SKM-1 (cell line): ENCODE results near the gene BPIFB4.
"Not testable (repeated sequence)": the region's sequence is repeated elsewhere in the genome, so short reads cannot be mapped to it uniquely, and the experiment has no call there.

Source experiments
- DNase-seq: peaks from one replicate; lab custom pipeline; 2025; ENCODE audit not compliant: unreplicated experiment; lab: John Stamatoyannopoulos, UW

BPIFB4 gene

DNA sequence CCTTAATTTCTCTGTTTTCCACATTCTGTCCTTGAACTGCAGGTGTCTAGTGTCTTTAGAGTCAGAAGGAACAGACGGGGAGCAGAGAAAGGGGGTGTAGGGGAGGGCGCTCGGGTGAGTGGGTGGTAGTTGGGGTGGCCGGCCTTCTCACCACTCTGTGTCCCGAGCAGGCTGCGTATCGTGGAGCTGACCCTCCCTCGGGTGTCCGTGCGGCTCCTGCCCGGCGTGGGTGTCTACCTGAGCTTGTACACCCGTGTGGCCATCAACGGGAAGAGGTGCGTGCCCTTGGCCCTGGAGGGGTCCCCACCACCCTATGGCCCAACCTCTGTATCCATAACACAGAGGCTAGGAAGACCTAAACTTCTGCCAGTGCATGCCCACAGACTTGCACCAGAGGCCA is 5.3 kb downstream of the BPIFB4 start:
- no peak for DNase-seq

DNA sequence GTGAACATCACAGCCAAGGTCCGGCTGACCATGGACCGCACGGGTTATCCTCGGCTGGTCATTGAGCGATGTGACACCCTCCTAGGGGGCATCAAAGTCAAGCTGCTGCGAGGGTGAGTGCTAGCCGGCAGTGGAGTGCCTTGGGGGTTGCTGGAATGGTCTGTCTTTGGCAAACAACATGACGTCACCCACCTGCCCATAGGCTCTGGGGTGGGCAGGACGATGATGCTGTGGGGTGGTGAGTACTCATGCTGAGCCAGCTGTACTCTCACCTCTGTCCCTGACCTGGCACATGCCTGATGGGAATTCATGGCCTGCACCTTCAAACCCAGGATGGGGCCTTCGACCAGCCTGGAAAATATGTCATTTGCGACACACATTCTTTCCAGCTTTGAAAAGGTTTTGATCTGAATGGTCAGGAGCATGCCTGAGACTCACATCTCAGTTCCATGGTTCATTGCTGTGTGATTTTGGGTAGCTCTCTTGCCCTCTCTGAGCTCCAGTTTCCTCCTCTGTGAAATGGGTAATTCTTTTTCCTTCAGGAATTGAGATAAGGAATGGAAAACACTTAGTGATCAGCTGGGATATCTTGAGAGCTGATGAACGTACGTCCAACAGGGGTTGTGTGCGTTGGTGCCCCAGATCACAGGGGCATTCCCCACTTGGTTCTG is 6.7 kb downstream of the BPIFB4 start:
- no peak for DNase-seq

- DNase-seq: no peak
These were observed 11.7 kb downstream of the BPIFB4 start for GRCh38 chr20:33091147-33091546.

- no peak for DNase-seq
These were observed 12.2 kb downstream of the BPIFB4 start for GRCh38 chr20:33091693-33092092.

DNA sequence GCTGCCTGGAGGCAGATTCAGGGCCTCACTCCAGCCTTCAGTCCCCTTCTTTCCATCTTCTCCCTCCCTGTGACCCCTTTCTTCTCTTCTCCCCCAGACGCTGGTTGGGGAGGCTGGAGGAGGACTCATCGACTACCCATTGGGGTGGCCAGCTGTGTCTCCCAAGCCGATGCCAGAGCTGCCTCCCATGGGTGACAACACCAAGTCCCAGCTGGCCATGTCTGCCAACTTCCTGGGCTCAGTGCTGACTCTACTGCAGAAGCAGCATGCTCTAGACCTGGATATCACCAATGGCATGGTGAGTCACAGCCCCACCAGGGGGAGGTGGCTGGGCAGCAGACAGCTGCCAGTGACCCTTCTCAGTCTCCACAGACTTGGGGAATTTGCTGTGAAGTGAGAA is 12.9 kb downstream of the BPIFB4 start:
- no peak for DNase-seq

- DNase-seq: no peak
These were observed 13.6 kb downstream of the BPIFB4 start for GRCh38 chr20:33093074-33093473.

DNA sequence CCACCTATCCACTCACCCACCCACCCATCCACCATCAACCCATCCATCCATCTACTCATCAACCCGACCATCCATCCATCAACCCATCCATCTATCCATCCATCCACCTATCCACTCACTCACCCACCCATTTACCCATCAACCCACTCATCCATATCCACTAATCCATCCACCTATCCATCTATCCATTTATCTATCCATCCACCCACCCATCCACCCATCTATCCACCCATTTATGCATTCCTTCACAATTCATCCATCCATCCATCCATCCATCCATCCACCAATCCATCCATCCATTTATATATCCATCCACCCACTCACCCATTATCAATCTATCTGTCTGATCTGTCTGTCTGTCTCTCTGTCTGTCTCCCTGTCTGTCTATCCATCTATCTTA is 14.1 kb downstream of the BPIFB4 start:
- no peak for DNase-seq

DNA sequence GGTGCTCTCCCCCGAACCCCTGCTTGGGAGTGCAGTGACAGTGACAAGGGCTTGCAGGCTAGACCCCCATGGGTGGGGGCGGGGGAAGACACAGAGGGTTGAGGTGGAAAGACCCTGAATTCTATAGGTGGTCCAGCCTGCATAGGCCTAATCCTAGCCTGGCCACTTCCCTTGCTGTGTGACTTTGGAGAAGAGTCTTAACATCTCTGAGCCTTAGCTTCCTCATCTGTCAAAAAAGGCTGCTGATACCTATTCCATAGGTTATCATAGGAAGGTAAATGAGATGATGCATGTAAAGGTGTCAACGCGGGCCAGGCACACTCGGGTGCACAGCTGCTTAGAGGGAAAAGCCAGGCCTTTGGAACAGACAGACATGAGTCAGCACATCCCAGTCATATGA is 15.8 kb downstream of the BPIFB4 start:
- no peak for DNase-seq

DNA sequence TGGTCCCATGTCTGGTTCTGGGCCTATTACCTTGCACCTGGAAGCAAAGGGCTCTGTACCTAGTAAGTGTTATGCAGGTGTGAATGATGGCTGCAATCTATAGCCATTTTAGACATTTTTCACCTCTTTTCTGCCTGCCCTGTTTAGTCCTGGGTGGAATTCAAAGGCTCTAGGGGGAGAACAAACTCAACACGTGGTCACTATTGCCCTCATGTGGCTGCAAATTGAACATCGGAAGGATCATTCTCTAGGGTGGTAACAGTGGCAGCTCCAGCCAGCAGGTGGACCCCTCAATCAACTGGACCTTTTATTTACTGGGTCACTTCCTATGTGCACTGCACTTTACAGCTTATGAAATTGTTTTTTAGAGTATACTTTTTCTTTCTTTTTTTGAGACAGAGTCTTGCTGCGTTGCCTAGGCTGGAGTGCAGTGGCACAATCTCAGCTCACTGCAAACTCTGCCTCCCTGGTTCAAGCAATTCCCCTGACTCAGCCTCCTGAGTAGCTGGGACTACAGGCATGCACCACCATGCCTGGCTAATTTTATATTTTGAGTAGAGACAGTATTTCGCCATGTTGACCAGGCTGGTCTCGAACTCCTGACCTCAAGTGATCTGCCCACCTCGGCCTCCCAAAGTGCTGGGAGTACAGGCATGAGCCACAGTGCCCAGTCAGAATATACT is 16.6 kb downstream of the BPIFB4 start:
- DNase-seq: peak; percentile 17

DNA sequence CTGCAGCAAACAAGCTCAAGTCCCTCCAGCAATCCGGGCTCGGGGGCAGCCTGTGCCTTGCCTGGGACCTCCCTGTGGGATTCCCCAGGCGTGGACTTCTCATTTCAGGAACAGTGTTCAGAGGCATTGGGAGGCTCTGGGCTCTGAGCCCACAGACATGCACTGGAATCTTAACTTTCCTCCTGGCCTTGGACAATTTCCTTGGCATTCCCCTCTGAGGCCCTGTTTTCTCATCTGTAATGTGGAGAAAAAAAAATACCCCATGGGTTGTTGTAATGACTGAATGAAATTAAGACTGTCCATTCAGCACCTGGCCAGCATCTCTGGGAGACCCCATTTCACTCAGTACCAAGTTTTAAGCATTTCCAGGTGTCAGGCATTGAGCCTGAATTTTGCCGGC is 17.6 kb downstream of the BPIFB4 start:
- no peak for DNase-seq

GRCh38 chr20:33099843-33100538 is 20.5 kb downstream of the BPIFB4 start:
- DNase-seq: no peak

GRCh38 chr20:33103556-33103955 is 24.1 kb downstream of the BPIFB4 start:
- no peak for DNase-seq

DNA sequence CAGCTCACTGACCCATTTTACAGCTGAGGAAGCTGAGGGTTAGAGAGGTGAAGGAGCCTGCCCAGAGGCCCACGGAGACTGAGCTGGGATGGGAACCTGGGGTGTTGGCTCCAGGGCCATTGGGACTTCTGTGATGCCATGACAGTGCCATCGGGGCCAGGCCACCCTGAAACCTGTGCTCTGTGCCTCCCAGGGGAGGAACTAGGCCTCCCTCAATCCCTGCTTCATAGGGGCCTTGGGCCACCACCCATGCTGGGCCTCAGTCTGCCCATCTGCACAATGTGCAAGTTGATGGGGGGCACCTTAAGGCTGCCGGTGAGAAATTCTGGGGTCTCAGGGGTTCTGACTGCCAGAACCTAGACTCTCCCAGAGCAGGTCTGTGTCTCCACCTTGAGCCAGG is 24.9 kb downstream of the BPIFB4 start:
- no peak for DNase-seq

- DNase-seq: no peak
These were observed 26.0 kb downstream of the BPIFB4 start for GRCh38 chr20:33105316-33105924.

DNA sequence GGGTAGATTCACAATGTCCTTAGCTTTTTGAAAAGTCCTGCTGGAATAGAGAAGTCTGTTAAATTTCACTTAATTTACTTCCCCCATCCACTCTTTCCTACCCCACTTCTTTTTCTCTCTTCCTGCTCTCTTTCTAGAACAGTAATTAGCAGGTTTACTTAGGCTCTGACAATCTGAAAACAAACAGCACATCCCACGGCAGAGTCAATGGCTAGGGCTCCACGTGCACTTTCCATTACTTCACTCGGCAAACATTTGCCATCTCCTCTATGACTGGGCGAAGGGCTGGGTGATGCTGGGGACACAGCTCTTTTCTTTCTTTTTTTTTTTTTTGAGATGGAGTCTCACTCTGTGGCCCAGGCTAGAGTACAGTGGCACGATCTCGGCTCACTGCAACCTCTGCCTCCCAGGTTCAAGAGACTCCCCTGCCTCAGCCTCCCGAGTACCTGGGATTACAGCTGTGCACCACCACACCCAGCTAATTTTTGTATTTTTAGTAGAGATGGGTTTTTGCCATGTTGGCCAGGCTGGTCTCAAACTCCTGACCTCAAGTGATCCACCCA is 26.7 kb downstream of the BPIFB4 start:
- DNase-seq: not testable (repeated sequence)

GRCh38 chr20:33108661-33109060 is 29.2 kb downstream of the BPIFB4 start:
- DNase-seq: no peak

DNA sequence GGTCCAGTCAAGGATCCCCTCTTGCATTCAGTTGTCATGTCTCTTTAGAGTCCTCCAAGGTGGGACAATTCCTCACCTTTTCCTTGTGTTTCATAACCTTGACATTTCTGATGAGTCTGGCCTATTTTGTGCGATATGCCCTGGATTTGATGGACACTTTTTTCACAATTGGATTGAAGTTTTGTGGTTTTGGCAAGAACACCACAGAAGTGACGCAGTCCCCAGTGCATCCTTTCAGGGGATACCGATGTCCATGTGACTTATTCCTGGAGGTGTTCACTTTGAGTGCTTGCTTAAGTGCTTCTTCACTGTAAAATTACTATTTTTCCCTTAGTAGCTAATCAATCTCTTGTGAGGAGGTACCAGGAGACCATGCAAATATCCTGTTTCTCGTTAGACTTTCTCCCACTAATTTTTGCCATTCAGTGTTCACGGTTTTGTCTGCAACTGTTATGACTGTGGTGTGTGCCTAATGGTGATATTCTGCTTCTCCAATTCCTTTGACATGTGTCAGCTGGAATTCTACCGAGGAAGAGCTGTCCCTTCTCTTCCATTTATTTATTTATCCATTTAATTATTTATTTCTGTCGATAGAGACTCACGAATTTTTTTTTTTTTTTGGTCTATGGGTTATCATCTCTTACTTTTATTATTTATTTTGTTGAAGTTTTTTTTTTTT is 30.8 kb downstream of the BPIFB4 start:
- DNase-seq: no peak

DNA sequence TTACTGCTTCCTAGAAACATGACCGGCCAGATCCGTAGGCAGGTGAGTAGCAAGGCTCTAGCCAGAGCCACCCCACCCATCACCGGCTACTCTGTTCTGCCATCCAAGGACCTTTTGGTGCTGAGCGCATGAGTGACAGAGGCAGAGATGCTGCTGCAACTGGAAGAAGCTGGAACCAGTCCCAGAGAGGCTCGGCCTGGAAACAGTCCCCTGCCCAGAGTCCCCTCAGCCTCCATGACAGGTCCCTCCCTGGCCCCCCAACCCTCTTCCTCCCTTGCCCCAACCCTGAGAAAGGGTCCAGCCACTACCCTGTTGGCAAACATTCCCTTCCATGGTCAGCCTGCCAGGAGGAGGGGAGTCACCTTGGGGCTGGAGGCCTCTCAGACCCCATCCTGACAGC is 31.9 kb downstream of the BPIFB4 start:
- no peak for DNase-seq

- no peak for DNase-seq
These were observed 33.3 kb downstream of the BPIFB4 start for GRCh38 chr20:33112547-33113386.

DNA sequence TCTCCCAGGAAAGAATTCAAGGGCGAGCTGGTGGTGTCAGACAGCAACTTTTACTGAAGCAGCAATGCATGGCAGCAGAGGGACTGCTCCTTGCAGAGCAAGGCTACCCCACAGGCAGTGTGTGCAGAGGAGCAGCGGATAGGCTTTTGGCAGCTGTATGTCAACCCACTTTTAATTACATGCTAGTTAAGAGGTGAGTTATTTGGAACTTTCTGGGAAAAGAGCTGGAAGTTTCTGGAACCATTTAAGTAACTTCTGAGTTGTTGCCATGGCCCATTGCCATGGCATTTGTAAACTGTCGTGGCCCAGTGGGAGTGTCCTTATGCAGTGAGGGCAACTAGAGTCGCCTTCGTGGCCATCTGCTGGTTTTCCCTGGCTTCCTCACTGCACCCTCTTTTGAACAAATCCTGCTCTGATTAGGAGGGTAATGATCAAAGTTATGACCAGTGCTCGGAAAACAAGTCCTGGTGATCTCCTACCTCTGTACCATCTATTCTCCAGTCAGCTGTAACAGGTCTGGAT is 34.0 kb downstream of the BPIFB4 start:
- no peak for DNase-seq
